AG09309 (cell line): ENCODE measurements around the gene AKNA.

Experiments used
- DNase-seq: peaks from one replicate; pipeline ENCODE4 v3.0.0-alpha.2; 2010; ENCODE audit warnings: low read depth
- H3K4me3 ChIP-seq: 2 replicates; pipeline ENCODE4 v1.5.1; 2011; ENCODE audit warnings: mild to moderate bottlenecking, low read depth, low read length, moderate library complexity; ENCODE audit not compliant: control insufficient read depth
- TF ChIP-seq, protein P1 (sequence below): IDR thresholded peaks from 2 replicates; pipeline ENCODE4 v1.5.1; 2011; ENCODE audit warnings: mild to moderate bottlenecking, low read depth, low read length, inconsistent platforms; ENCODE audit not compliant: insufficient read depth, control insufficient read depth; ENCODE audit errors: missing control alignments

The AKNA gene

GRCh38 chr9:114418053-114418452, 30.3 kb upstream of the AKNA start:
- no peak for DNase-seq
- TF ChIP-seq, protein P1, sequence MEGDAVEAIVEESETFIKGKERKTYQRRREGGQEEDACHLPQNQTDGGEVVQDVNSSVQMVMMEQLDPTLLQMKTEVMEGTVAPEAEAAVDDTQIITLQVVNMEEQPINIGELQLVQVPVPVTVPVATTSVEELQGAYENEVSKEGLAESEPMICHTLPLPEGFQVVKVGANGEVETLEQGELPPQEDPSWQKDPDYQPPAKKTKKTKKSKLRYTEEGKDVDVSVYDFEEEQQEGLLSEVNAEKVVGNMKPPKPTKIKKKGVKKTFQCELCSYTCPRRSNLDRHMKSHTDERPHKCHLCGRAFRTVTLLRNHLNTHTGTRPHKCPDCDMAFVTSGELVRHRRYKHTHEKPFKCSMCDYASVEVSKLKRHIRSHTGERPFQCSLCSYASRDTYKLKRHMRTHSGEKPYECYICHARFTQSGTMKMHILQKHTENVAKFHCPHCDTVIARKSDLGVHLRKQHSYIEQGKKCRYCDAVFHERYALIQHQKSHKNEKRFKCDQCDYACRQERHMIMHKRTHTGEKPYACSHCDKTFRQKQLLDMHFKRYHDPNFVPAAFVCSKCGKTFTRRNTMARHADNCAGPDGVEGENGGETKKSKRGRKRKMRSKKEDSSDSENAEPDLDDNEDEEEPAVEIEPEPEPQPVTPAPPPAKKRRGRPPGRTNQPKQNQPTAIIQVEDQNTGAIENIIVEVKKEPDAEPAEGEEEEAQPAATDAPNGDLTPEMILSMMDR = no peak
- no peak overlapping the region for H3K4me3 ChIP-seq

GRCh38 chr9:114417511-114417910, 29.7 kb upstream of the AKNA start:
- H3K4me3 ChIP-seq = no peak overlapping the region
- TF ChIP-seq, protein P1 = peak; percentile 56
- DNase-seq = peak; percentile 51

DNA sequence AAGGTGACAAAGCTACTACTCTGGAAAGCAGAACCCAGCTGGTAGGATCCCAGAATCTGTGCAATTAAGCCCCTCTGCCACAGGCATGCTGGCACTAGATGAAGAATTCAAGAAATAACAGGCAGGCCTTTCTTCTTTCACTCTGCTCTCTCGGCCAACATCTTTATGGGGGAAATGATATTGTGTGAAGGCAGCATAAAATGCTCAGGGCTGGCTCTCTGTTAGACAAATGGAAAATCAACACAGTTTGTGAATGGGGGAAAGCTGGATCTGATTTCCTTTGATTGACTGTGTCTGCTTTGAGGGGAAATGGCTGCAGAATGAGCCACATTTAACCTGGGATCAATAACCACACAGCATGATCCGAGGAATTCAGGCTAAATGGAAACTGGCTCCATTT, 29.1 kb upstream of the AKNA start:
- TF ChIP-seq, protein P1 = no peak
- H3K4me3 ChIP-seq = no peak overlapping the region
- DNase-seq = no peak

DNA sequence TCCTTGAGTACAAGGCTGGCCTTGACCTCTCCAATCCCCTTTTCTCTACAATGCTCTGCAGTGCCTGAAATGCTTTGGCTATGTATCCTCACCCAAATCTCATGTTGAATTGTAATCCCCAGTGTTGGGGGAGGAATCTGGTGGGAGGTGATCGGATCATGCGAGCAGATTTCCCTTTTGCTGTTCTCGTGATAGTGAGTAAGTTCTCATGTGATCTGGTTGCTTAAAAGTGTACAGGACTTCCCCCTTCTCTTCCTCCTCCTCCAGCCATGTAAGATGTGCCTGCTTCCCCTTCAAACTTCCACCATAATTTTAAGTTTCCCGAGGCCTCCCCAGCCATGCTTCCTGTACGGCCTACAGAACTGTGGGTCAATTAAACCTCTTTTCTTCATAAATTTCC, 28.5 kb upstream of the AKNA start:
- H3K4me3 ChIP-seq = no peak overlapping the region
- no peak for DNase-seq
- TF ChIP-seq, protein P1 = no peak

- DNase-seq = no peak
- no peak overlapping the region for H3K4me3 ChIP-seq
- TF ChIP-seq, protein P1 = no peak
Observed at GRCh38 chr9:114414346-114414745, 26.6 kb upstream of the AKNA start.

DNA sequence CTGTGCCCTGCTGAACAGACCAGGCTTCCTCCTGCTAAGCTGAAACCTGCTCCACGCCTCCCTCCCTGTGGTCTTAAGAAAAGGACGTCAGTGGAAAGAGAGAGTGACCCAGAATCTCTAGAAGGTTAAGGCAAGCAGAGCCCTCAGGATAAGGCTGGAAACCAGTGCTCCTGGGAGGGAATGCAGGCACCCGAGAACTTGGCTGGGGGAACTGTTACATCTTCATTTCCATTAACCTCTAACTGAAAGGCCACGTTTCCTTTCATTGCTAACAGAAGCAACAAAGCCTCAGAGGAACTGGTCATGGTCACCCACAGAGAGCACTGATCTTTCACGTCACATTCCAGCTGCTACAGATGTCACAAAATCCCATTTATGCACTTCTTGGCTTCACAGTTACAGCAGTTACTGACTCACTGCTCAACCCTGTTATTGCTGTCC, 26.1 kb upstream of the AKNA start:
- TF ChIP-seq, protein P1 = no peak
- peak; percentile 44 for DNase-seq

More for the DNA sequence above, 26.1 kb upstream of the AKNA start:
- no peak overlapping the region for H3K4me3 ChIP-seq
